Measurements from ENCODE around the gene VAPA. TPM values are rescaled to one million over a fixed set of nuclear protein-coding genes. Genes with fewer than 3 reads are reported as not detected.
"Not testable (repeated sequence)": the region's sequence is repeated elsewhere in the genome, so short reads cannot be mapped to it uniquely, and the experiment has no call there.

Gene VAPA
- total RNA-seq, 1 experiment from 2014 or later = 138 TPM

DNA sequence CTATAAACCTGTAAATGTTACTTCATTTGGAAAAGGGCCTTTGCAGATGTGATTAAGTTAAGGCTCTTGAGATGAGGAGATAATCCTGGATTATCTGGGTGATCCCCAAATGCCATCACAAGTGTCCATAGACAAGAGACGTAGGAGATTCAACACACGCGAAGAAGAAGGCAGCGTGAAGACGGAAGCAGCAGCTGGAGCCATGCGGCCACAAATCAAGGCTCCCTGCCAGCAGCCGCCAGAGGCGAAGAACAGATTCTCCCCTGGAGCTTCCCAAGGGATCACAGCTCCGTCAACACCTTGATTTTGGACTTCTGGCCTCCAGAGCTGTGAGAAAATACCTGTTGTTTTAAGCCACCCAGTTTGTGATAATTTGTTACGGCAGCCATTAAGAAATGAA is 11.0 kb upstream of the VAPA start:
- Histone ChIP-seq H3K79me2 (ENCODE audit: low read length) (no peaks in the 10 kb centered on the region), H4K20me1 (ENCODE audit: insufficient read depth, low read depth, low read length) (no peaks in the 10 kb centered on the region), H3K4me3 (ENCODE audit: low read length) (no peak overlapping the region), H3K27ac (ENCODE audit: low read length) (no peak overlapping the region), H3K36me3 (ENCODE audit: insufficient read depth, low read length) (no peaks in the 10 kb centered on the region), H3K9ac (ENCODE audit: low read length) (no peak overlapping the region), H3K27me3 (ENCODE audit: low read length) (no peaks in the 10 kb centered on the region), H2AFZ (ENCODE audit: low read length) (no peak overlapping the region), H3K4me2 (ENCODE audit: low read depth, low read length, poor library complexity, severe bottlenecking) (no peak overlapping the region), H3K9me2 (replicated peaks; ENCODE audit: insufficient read depth, low read length) (no peaks in the 10 kb centered on the region), H3K4me1 (ENCODE audit: low read length) (no peaks in the 10 kb centered on the region), H3K9me3 (ENCODE audit: low read length) (no peaks in the 10 kb centered on the region)
- DNase-seq = no peak

DNA sequence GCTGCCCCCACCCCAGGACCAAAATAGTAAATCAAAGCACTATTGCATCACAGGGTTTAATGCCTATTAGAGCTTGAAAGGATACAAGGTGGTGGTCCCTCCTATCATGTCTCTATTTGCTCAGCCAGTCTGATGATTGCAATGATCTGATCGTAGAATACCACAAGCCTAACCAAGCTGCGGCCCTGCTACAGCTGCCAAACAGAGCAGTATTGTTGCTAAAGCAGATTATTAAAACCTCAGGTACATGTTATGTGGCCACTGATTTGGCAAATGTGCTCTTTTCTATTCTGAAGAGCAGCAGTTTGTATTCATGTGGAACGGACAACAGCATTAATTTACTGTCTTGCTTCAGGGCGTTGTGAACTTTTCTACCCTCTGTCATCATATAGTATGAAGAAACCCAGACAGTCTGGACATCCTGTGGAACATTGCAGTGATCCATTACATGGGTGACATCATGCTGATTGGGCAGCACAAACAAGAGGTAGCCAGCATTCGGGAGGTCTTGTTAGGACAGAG is 8.4 kb upstream of the VAPA start:
- DNase-seq = no peak
- H3K9me2 ChIP-seq (replicated peaks; ENCODE audit: insufficient read depth, low read length) = no peaks in the 10 kb centered on the region
- no peak overlapping the region for H3K4me2 ChIP-seq (ENCODE audit: low read depth, low read length, poor library complexity, severe bottlenecking)
- H3K9me3 ChIP-seq (ENCODE audit: low read length) = no peaks in the 10 kb centered on the region
- no peak overlapping the region for H3K4me3 ChIP-seq (ENCODE audit: low read length)
- H3K27me3 ChIP-seq (ENCODE audit: low read length) = no peaks in the 10 kb centered on the region
- no peak overlapping the region for H3K9ac ChIP-seq (ENCODE audit: low read length)
- H3K27ac ChIP-seq (ENCODE audit: low read length) = no peak overlapping the region
- H2AFZ ChIP-seq (ENCODE audit: low read length) = no peak overlapping the region
- H4K20me1 ChIP-seq (ENCODE audit: insufficient read depth, low read depth, low read length) = no peaks in the 10 kb centered on the region
- no peaks in the 10 kb centered on the region for H3K36me3 ChIP-seq (ENCODE audit: insufficient read depth, low read length)
- H3K79me2 ChIP-seq (ENCODE audit: low read length) = no peaks in the 10 kb centered on the region
- no peaks in the 10 kb centered on the region for H3K4me1 ChIP-seq (ENCODE audit: low read length)

DNA sequence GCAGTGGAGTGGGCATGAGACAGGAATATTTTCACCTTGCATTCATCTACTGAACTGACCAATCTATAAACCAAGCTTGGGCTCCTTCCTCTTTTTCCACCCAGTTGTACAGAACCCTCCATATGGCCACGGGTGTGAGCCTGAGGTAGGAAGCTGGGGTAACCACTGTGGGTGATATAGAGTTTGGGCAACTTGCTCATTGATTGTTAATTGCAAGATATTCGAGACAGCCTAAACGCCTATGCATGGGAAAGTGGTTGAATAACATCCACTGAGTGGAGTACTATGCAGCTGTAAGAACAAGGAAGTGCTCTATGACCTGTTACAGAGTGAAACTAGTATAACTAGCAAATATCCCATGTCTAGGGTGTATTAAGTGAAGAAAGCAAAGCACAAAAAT is 7.3 kb upstream of the VAPA start:
- Histone ChIP-seq H3K27ac (ENCODE audit: low read length) (no peak overlapping the region), H3K79me2 (ENCODE audit: low read length) (no peaks in the 10 kb centered on the region), H2AFZ (ENCODE audit: low read length) (no peak overlapping the region), H3K4me3 (ENCODE audit: low read length) (no peak overlapping the region), H3K9me3 (ENCODE audit: low read length) (no peaks in the 10 kb centered on the region), H4K20me1 (ENCODE audit: insufficient read depth, low read depth, low read length) (no peaks in the 10 kb centered on the region), H3K36me3 (ENCODE audit: insufficient read depth, low read length) (no peaks in the 10 kb centered on the region), H3K4me2 (ENCODE audit: low read depth, low read length, poor library complexity, severe bottlenecking) (no peak overlapping the region), H3K9me2 (replicated peaks; ENCODE audit: insufficient read depth, low read length) (no peaks in the 10 kb centered on the region), H3K27me3 (ENCODE audit: low read length) (no peaks in the 10 kb centered on the region), H3K4me1 (ENCODE audit: low read length) (no peaks in the 10 kb centered on the region), H3K9ac (ENCODE audit: low read length) (no peak overlapping the region)
- no peak for DNase-seq

DNA sequence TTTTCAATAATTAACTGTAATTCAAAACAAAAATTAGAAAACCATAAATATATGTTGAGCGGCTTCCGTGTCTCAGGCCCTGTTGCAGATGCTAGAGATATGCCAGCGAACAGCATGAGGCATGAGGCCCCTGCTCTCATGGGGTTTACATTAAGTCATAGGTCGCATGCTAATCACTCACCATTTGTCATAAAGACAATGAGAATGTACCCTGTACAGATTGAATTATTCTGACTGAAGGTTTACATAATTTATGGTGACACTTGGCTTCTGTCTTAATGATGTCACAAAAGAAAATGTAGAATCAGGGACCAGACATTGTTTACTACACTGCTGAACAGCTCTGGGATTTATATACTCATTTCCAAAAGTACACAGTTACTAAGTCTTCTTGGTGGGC is 5.9 kb upstream of the VAPA start:
- Histone ChIP-seq H3K4me2 (ENCODE audit: low read depth, low read length, poor library complexity, severe bottlenecking) (no peak overlapping the region), H3K36me3 (ENCODE audit: insufficient read depth, low read length) (no peaks in the 10 kb centered on the region), H4K20me1 (ENCODE audit: insufficient read depth, low read depth, low read length) (no peaks in the 10 kb centered on the region), H3K79me2 (ENCODE audit: low read length) (no peaks in the 10 kb centered on the region), H3K4me1 (ENCODE audit: low read length) (peaks cover under 1% of the 10 kb centered on the region), H3K27me3 (ENCODE audit: low read length) (no peaks in the 10 kb centered on the region), H2AFZ (ENCODE audit: low read length) (no peak overlapping the region), H3K9me3 (ENCODE audit: low read length) (peaks cover 2% of the 10 kb centered on the region; the same call in 1 of the 2 replicates), H3K9me2 (replicated peaks; ENCODE audit: insufficient read depth, low read length) (no peaks in the 10 kb centered on the region), H3K27ac (ENCODE audit: low read length) (no peak overlapping the region), H3K9ac (ENCODE audit: low read length) (no peak overlapping the region), H3K4me3 (ENCODE audit: low read length) (no peak overlapping the region)
- DNase-seq = no peak

DNA sequence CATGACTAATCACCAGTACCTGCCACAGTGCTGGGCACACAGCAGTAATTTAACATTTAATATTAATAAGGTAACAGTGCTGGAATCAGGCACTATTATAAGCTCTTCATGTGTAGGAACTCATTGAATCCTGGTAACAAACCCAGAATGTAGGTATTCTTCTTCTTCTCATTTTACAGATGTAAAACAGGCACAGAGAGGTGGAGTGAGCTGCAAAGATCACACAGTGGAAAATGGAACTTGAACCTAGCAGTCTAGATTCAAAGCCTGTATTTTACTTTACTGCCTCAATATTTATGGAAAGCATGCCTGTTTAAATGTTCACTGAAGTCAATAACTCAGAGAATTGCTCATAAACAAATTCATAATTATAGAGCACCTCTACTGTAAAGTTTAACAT is 3.7 kb upstream of the VAPA start:
- Histone ChIP-seq H3K36me3 (ENCODE audit: insufficient read depth, low read length) (no peaks in the 10 kb centered on the region), H2AFZ (ENCODE audit: low read length) (no peak overlapping the region), H3K4me3 (ENCODE audit: low read length) (no peak overlapping the region), H3K27ac (ENCODE audit: low read length) (no peak overlapping the region), H3K9ac (ENCODE audit: low read length) (no peak overlapping the region), H3K4me1 (ENCODE audit: low read length) (peaks cover 5% of the 10 kb centered on the region), H3K4me2 (ENCODE audit: low read depth, low read length, poor library complexity, severe bottlenecking) (no peak overlapping the region), H3K9me2 (replicated peaks; ENCODE audit: insufficient read depth, low read length) (no peaks in the 10 kb centered on the region), H4K20me1 (ENCODE audit: insufficient read depth, low read depth, low read length) (peaks cover 5% of the 10 kb centered on the region; the same call in 1 of the 2 replicates), H3K79me2 (ENCODE audit: low read length) (peaks cover 10% of the 10 kb centered on the region), H3K27me3 (ENCODE audit: low read length) (no peaks in the 10 kb centered on the region), H3K9me3 (ENCODE audit: low read length) (peaks cover 2% of the 10 kb centered on the region; the same call in 1 of the 2 replicates)
- no peak for DNase-seq

DNA sequence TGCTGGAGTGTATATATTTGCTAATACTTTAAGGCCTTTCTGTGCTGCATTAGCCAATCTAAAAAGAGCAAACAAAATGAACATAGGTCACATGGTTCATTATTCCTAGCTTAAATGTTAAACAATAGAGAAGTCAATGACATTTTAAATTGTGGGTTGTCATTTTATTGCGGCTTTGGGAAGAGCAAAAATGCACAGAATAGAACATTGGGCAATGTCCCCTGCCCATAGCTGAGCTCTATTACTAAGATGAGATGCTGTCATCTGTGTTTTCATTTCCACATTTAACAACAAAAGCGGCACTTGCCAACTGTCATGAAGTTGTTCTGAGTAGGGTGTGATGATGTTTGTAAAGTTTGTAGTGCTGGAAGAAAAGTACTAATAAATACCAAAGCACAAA is 3.2 kb upstream of the VAPA start:
- no peak overlapping the region for H3K9ac ChIP-seq (ENCODE audit: low read length)

DNA sequence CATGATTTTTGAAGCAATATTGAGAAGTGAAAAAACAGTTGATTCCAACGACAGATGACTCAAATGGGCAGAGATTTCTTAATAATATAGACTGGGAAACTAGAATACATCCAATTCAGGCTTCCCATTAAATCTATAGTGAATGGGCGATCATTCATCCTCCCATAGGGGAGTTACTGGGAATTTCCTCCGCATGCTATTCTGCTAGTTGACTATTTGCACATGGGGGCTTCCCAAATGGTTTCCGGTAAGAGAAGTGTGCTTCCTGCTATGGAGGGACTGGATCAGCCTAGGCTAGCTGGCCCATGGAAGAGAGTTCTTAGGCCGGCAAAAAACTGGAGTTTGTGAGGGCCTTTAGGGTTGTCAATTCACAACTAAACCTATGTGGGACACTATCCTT is 2.6 kb upstream of the VAPA start:
- Histone ChIP-seq H3K79me2 (ENCODE audit: low read length) (peaks cover 22% of the 10 kb centered on the region), H3K4me2 (ENCODE audit: low read depth, low read length, poor library complexity, severe bottlenecking) (no peak overlapping the region), H4K20me1 (ENCODE audit: insufficient read depth, low read depth, low read length) (peaks cover 15% of the 10 kb centered on the region), H3K27me3 (ENCODE audit: low read length) (no peaks in the 10 kb centered on the region), H2AFZ (ENCODE audit: low read length) (no peak overlapping the region), H3K27ac (ENCODE audit: low read length) (no peak overlapping the region), H3K9me2 (replicated peaks; ENCODE audit: insufficient read depth, low read length) (no peaks in the 10 kb centered on the region), H3K9me3 (ENCODE audit: low read length) (peaks cover 2% of the 10 kb centered on the region; the same call in 1 of the 2 replicates), H3K36me3 (ENCODE audit: insufficient read depth, low read length) (no peaks in the 10 kb centered on the region), H3K4me1 (ENCODE audit: low read length) (peaks cover 14% of the 10 kb centered on the region), H3K9ac (ENCODE audit: low read length) (no peak overlapping the region), H3K4me3 (ENCODE audit: low read length) (no peak overlapping the region)
- DNase-seq = no peak

More for the DNA sequence above, 3.2 kb upstream of the VAPA start:
- Histone ChIP-seq H3K9me3 (ENCODE audit: low read length) (peaks cover 2% of the 10 kb centered on the region; the same call in 1 of the 2 replicates), H3K4me3 (ENCODE audit: low read length) (no peak overlapping the region), H3K27me3 (ENCODE audit: low read length) (no peaks in the 10 kb centered on the region), H3K9me2 (replicated peaks; ENCODE audit: insufficient read depth, low read length) (no peaks in the 10 kb centered on the region), H3K79me2 (ENCODE audit: low read length) (peaks cover 16% of the 10 kb centered on the region), H3K36me3 (ENCODE audit: insufficient read depth, low read length) (no peaks in the 10 kb centered on the region), H3K4me2 (ENCODE audit: low read depth, low read length, poor library complexity, severe bottlenecking) (no peak overlapping the region), H4K20me1 (ENCODE audit: insufficient read depth, low read depth, low read length) (peaks cover 10% of the 10 kb centered on the region), H2AFZ (ENCODE audit: low read length) (no peak overlapping the region), H3K27ac (ENCODE audit: low read length) (no peak overlapping the region), H3K4me1 (ENCODE audit: low read length) (peaks cover 8% of the 10 kb centered on the region)
- no peak for DNase-seq

DNA sequence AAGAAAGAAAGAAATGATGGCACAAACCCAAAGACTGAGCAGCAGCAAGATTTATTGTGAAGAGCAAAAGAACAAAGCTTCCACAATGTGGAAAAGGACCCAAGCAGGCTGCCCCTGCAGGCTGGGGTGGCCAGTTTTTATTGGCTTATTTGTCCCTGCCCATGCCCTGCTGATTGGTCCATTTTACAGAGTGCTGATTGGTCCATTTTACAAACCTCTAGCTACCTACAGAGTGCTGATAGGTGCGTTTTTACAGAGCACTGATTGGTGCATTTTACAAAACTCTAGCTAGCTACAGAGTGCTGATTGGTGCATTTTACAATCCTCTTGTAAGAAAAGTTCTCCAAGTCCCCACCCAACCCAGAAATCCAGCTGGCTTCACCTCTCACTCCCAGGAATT is 1.5 kb upstream of the VAPA start:
- H3K4me3 ChIP-seq (ENCODE audit: low read length); H3K27ac ChIP-seq (ENCODE audit: low read length); H3K36me3 ChIP-seq (ENCODE audit: insufficient read depth, low read length); H3K27me3 ChIP-seq (ENCODE audit: low read length); H3K9me2 ChIP-seq (replicated peaks; ENCODE audit: insufficient read depth, low read length); H3K4me2 ChIP-seq (ENCODE audit: low read depth, low read length, poor library complexity, severe bottlenecking); H2AFZ ChIP-seq (ENCODE audit: low read length); H3K9ac ChIP-seq (ENCODE audit: low read length); H3K9me3 ChIP-seq (ENCODE audit: low read length): not testable (repeated sequence)
- peaks cover 25% of the 10 kb centered on the region for H4K20me1 ChIP-seq (ENCODE audit: insufficient read depth, low read depth, low read length)
- peaks cover 33% of the 10 kb centered on the region for H3K79me2 ChIP-seq (ENCODE audit: low read length)
- H3K4me1 ChIP-seq (ENCODE audit: low read length) = peaks cover 24% of the 10 kb centered on the region
- DNase-seq = peak; percentile 56
